Spinal cord (tissue), 10 donors: ENCODE data around the gene CCN2. TPM values are rescaled to one million over a fixed set of nuclear protein-coding genes. Genes with fewer than 3 reads are reported as not detected.
A peak's percentile ranks its signal among the peaks of the same experiment; 100 is the strongest.

Experiments
- DNase-seq, 6 donors: peaks; one replicate each; pipeline versions ENCODE4 v3.0.0 to v3.0.0-alpha.2; 2013 to 2015; ENCODE audit warnings: low spot score in 6 of 6, low read depth in 4 of 6
- H3K27ac ChIP-seq: one replicate; pipeline ENCODE4 v1.5.1; 2013; ENCODE audit warnings: low read depth, low read length, control low read depth
- H3K27me3 ChIP-seq: one replicate; pipeline ENCODE4 v1.6.1; 2013; ENCODE audit warnings: low read length; ENCODE audit not compliant: control insufficient read depth, insufficient read depth
- H3K36me3 ChIP-seq: one replicate; pipeline ENCODE4 v1.6.1; 2013; ENCODE audit warnings: low read length; ENCODE audit not compliant: control insufficient read depth, insufficient read depth
- H3K4me1 ChIP-seq: one replicate; pipeline ENCODE4 v1.6.1; 2013; ENCODE audit warnings: low read length; ENCODE audit not compliant: control insufficient read depth, insufficient read depth
- H3K4me3 ChIP-seq: one replicate; pipeline ENCODE4 v1.5.1; 2013; ENCODE audit warnings: low read depth, low read length, control low read depth
- H3K9me3 ChIP-seq: one replicate; pipeline ENCODE4 v1.6.1; 2013; ENCODE audit warnings: low read length; ENCODE audit not compliant: control insufficient read depth, insufficient read depth
- WGBS: methylation state at CpG from one replicate; pipeline ENCODE4 v1.1.5; 2013; ENCODE audit warnings: missing lambda C conversion rate; ENCODE audit not compliant: insufficient coverage; 5-methylcytosine and 5-hydroxymethylcytosine counted together
- polyA plus RNA-seq, 2 donors: library from polyadenylated mRNA; unstranded; fragments of 120-200 nt; gene quantifications; one replicate each; pipeline ENCODE4 v1.2.1, GENCODE V29; 2013; ENCODE audit not compliant: insufficient read length in 2 of 2
- total RNA-seq, 2 donors: library from RNA; depleted of rRNA in 1 of 2; stranded (reverse); fragments of 120-200 nt in 1 of 2; fragments of >200 nt in 1 of 2; gene quantifications; one replicate each; pipeline versions ENCODE4 v1.2.3 to v1.2.4, GENCODE V29; 2013 to 2014
- donor health status: healthy.

The CCN2 gene
- total and polyA plus RNA-seq, 4 donors: 16.3 to 86.8 (median 32.0) TPM

- Histone ChIP-seq H3K27ac (no peak overlapping the region), H3K4me1 (no peaks in the 10 kb centered on the region), H3K9me3 (no peaks in the 10 kb centered on the region), H3K27me3 (no peaks in the 10 kb centered on the region), H3K4me3 (no peak overlapping the region), H3K36me3 (no peaks in the 10 kb centered on the region)
- no peak for DNase-seq
- no CpG with 5 or more reads among the region's 2 CpGs for WGBS
These were observed 31.6 kb upstream of the CCN2 start for GRCh38 chr6:131982740-131983259.

GRCh38 chr6:131981624-131981978 is 30.4 kb upstream of the CCN2 start:
- H3K9me3 ChIP-seq: no peaks in the 10 kb centered on the region

DNA sequence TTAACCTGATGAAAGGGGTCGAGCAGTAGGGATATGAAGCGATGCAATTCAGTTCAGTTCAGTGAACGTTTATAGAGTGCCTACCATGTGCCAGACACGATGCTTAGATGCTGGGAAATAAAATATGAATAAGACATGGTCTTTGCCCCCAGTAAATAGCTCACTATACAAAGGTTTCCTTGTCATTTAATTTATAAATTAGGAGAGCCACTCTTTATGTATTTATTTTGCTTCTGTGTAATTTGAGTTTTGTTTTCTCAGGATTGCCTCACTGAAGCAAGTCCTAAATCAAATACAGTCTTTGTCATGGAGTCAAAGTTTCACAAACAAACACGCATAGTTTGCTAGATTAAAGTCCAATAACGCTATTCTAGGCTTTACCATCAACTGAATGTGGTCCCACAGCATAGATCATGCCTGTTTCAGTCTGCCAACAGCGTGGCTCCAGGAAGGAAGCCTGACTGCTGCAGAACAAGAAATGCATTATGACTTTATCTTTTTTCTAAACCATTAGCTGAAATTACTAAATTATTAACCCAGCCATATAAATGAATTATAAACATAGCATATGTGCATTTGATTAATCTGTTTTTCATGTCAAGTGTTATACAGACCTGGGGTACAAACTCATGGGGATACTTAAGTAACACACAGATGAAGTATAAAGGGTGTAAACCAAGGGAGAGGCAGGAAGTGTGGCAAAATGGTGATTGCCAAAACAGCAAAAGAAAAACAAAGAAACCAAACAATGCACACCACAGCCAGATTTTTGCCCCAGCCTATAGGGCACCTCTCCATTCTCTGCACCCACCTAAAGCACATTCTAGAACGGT is 29.8 kb upstream of the CCN2 start:
- H3K4me1 ChIP-seq: no peaks in the 10 kb centered on the region
- H3K9me3 ChIP-seq: no peaks in the 10 kb centered on the region
- peak in 2 of 6 donors; percentile 20 to 41 for DNase-seq
- WGBS: 67% methylated on average over 4 of the region's 8 CpGs
- no peak overlapping the region for H3K27ac ChIP-seq
- H3K36me3 ChIP-seq: no peaks in the 10 kb centered on the region
- no peaks in the 10 kb centered on the region for H3K27me3 ChIP-seq
- H3K4me3 ChIP-seq: no peak overlapping the region

More at GRCh38 chr6:131981624-131981978, 30.4 kb upstream of the CCN2 start:
- no peaks in the 10 kb centered on the region for H3K27me3 ChIP-seq
- no peaks in the 10 kb centered on the region for H3K36me3 ChIP-seq
- no peak for DNase-seq
- H3K27ac ChIP-seq: no peak overlapping the region
- no peaks in the 10 kb centered on the region for H3K4me1 ChIP-seq
- no peak overlapping the region for H3K4me3 ChIP-seq
- WGBS: 100% methylated on average over 2 of the region's 3 CpGs

DNA sequence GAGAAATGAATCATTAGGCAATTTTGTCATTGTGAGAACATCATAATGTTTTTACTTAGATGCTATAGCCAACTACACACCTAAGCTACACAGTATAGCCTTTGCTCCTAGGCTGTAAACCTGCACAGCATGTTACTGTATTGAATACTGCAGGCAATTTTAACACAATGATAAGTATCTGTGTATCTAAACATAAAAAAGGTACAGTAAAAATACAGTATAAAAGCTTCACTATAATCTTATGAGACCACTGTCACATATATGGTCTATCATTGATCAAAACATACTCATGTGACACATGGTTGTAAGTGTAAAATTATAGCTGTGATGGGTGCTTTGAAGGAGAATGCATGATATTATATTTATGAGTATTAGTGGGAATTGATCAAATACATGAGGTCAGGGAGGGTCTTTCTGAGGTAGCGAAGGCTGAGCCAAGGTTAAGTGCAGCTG is 29.2 kb upstream of the CCN2 start:
- Histone ChIP-seq H3K4me3 (no peak overlapping the region), H3K4me1 (no peaks in the 10 kb centered on the region), H3K27me3 (no peaks in the 10 kb centered on the region), H3K9me3 (no peaks in the 10 kb centered on the region), H3K36me3 (no peaks in the 10 kb centered on the region), H3K27ac (no peak overlapping the region)
- WGBS: 75% methylated on average over 1 of the region's 1 CpG
- DNase-seq: no peak

DNA sequence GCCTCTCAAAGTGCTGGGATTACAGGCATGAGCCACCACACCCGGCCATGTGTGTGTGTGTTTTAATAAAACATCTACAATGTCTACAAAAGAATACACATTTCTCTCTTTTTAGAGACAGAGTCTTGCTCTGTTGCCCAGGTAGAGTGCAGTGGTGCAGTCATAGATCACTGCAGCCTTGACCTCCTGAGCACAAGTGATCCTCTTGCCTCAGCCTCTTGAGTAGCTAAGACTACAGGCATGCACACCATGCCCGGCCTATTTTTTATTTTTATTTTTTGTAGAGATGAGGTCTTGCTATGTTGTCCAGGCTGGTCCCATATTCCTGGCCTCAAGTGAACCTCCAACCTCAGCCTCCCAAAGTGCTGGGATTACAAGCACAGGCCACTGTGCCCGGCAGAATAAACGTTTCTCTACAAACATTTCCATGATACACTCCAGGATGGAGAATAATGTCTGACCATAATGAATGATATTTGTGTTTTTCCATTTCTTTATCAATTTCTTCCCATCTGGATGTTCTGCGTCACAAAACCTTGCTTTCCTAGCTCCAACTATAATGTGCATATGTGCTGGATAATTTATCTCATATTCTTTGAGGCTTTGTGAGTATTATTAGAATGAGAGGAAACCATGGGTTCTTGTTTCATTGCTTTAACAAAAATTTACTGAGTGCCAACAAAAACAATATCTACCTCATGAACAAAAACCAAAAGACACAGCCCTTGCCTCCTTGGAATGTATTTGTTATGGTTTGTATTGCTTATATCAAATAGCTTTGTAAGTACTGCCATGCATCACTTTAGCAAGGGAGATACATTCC is 28.6 kb upstream of the CCN2 start:
- Histone ChIP-seq H3K27me3 (no peaks in the 10 kb centered on the region), H3K36me3 (no peaks in the 10 kb centered on the region), H3K27ac (no peak overlapping the region), H3K4me3 (no peak overlapping the region), H3K4me1 (no peaks in the 10 kb centered on the region), H3K9me3 (no peaks in the 10 kb centered on the region)
- peak in 1 of 6 donors; percentile 20 for DNase-seq
- no CpG with 5 or more reads among the region's 5 CpGs for WGBS

- 100% methylated on average over 1 of the region's 3 CpGs for WGBS
- Histone ChIP-seq H3K36me3 (no peaks in the 10 kb centered on the region), H3K27ac (no peak overlapping the region), H3K4me3 (no peak overlapping the region), H3K27me3 (no peaks in the 10 kb centered on the region), H3K4me1 (no peaks in the 10 kb centered on the region), H3K9me3 (no peaks in the 10 kb centered on the region)
- DNase-seq: no peak
These were observed 27.4 kb upstream of the CCN2 start for GRCh38 chr6:131978522-131978921.

- DNase-seq: peak in 1 of 6 donors; percentile 34
- Histone ChIP-seq H3K36me3 (no peaks in the 10 kb centered on the region), H3K27me3 (no peaks in the 10 kb centered on the region), H3K4me3 (no peak overlapping the region), H3K9me3 (no peaks in the 10 kb centered on the region), H3K27ac (peak overlapping the region; percentile 19), H3K4me1 (no peaks in the 10 kb centered on the region)
- WGBS: 70% methylated on average over 2 of the region's 6 CpGs
These were observed 25.4 kb upstream of the CCN2 start for GRCh38 chr6:131976545-131977061.

GRCh38 chr6:131972741-131973140 is 21.6 kb upstream of the CCN2 start:
- Histone ChIP-seq H3K4me1 (no peaks in the 10 kb centered on the region), H3K9me3 (no peaks in the 10 kb centered on the region), H3K4me3 (no peak overlapping the region), H3K27me3 (no peaks in the 10 kb centered on the region), H3K27ac (no peak overlapping the region), H3K36me3 (no peaks in the 10 kb centered on the region)
- no CpG with 5 or more reads among the region's 2 CpGs for WGBS
- DNase-seq: no peak

DNA sequence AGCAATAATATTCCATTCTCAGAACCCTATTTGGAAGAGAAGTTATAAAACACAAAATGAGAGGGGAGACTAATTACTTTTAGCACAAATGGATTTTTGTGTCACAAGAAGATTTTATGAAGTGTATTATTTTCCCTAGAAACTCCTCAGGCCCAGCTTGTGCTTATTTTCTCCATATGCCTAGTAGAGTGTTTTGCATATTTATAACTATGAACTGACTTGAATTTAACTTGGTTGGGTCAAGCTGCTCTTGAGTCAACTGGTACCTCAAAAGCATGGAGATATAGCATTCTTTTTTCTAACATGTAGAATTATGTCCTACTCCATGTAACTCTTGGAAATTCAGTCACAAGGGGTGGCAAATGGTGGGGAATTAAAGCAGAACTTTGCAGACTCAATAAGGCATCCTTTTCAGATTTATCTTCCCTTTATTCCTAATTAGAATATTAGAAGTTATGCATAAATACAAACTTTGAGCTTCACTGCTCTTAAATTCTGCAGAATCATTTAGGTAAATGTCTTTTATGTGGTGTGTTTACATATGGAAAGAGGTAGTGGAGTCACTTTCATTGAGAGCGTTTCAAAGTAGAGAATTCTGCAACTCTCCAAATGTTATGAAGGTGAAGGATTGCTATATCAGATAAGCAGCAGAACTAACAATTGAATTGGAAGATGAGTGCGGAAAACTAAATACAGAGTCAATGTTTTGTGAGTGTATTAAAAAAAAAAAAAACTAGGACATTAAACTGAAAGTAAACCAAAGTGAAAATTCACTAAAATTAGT is 19.1 kb upstream of the CCN2 start:
- Histone ChIP-seq H3K27ac (no peak overlapping the region), H3K36me3 (no peaks in the 10 kb centered on the region), H3K9me3 (no peaks in the 10 kb centered on the region), H3K4me1 (no peaks in the 10 kb centered on the region), H3K4me3 (no peak overlapping the region), H3K27me3 (no peaks in the 10 kb centered on the region)
- no peak for DNase-seq
- no CpG with 5 or more reads among the region's 2 CpGs for WGBS
